Tibial artery (tissue), 4 donors: Measurements from ENCODE around the gene GKAP1.

Source experiments
- DNase-seq, 2 donors: peaks; one replicate each; pipeline ENCODE4 v3.0.0-alpha.2; 2019
- H3K27ac ChIP-seq, 2 donors: fragments of 200-600 bp; sonication (generic) in 1 of 2; 1 replicate in 1 of 2; 2 replicates in 1 of 2; pipeline ENCODE4 v1.5.1; 2018 to 2019; ENCODE audit warnings: mild to moderate bottlenecking in 1 of 2
- H3K27me3 ChIP-seq, 2 donors: fragments of 200-600 bp; sonication (generic) in 1 of 2; one replicate each; pipeline versions ENCODE4 v1.5.1 to v1.6.0; 2016 to 2019
- H3K36me3 ChIP-seq, 3 donors: fragments of 200-600 bp; sonication (generic) in 2 of 3; one replicate each; pipeline ENCODE4 v1.5.1; 2016 to 2019; ENCODE audit warnings: mild to moderate bottlenecking in 2 of 3
- H3K4me1 ChIP-seq, 4 donors: fragments of 200-600 bp; sonication (generic) in 2 of 4; 1 replicate in 3 of 4; 2 replicates in 1 of 4; pipeline ENCODE4 v1.5.1; 2016 to 2019
- H3K4me3 ChIP-seq, 2 donors: fragments of 200-600 bp; sonication (generic) in 1 of 2; 1 replicate in 1 of 2; 2 replicates in 1 of 2; pipeline ENCODE4 v1.5.1; 2018 to 2019; ENCODE audit warnings: mild to moderate bottlenecking in 2 of 2
- H3K9me3 ChIP-seq, 3 donors: fragments of 200-600 bp; sonication (generic) in 1 of 3; one replicate each; pipeline ENCODE4 v1.5.1; 2016 to 2019
- intact Hi-C: fragments of 100-400 bp; cut with DNase I; formaldehyde crosslinking; loops from one replicate; pipeline ENCODE4 v1.15.0; 2023; ENCODE audit warnings: low total_unique reads
- TF ChIP-seq, protein P1 (sequence below), 2 experiments: fragments of 200-600 bp in 1 of 2; fragments of 450-650 bp in 1 of 2; IDR thresholded peaks; one replicate each; pipeline ENCODE4 v1.5.1; 2017 to 2019; ENCODE audit warnings: antibody characterized with exemption in 2 of 2, mild to moderate bottlenecking in 1 of 2, moderate library complexity in 1 of 2

GKAP1 gene

DNA sequence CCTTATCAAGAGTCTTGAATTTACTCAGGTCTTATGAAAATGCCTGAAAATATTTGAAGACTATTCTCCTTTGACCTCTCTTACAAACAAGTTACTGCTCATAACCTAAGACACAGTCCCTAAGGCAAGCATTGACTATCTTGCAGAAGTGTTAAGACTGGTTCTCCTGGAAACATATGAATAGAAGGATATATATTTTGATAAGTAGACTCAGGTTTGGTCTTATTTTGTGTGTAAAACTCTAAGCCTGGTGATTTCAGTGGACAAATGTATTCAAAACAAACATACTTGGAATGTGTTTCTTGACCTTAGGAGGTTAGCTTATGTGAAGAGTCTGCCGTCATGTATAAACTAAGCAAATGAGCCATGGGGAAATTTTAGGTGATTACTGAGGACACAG lies 102.3 kb downstream of the GKAP1 start:
- intact Hi-C loops, result no loop called here
- Histone ChIP-seq H3K9me3 (no peaks in the 10 kb centered on the region), H3K36me3 (no peaks in the 10 kb centered on the region), H3K4me3 (no peak overlapping the region), H3K4me1 (no peaks in the 10 kb centered on the region), H3K27me3 (no peaks in the 10 kb centered on the region), H3K27ac (no peak overlapping the region)
- TF ChIP-seq, protein P1, sequence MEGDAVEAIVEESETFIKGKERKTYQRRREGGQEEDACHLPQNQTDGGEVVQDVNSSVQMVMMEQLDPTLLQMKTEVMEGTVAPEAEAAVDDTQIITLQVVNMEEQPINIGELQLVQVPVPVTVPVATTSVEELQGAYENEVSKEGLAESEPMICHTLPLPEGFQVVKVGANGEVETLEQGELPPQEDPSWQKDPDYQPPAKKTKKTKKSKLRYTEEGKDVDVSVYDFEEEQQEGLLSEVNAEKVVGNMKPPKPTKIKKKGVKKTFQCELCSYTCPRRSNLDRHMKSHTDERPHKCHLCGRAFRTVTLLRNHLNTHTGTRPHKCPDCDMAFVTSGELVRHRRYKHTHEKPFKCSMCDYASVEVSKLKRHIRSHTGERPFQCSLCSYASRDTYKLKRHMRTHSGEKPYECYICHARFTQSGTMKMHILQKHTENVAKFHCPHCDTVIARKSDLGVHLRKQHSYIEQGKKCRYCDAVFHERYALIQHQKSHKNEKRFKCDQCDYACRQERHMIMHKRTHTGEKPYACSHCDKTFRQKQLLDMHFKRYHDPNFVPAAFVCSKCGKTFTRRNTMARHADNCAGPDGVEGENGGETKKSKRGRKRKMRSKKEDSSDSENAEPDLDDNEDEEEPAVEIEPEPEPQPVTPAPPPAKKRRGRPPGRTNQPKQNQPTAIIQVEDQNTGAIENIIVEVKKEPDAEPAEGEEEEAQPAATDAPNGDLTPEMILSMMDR (IDR thresholded peaks at IDR 0.05), result no peak
- no peak for DNase-seq

GRCh38 chr9:83714329-83714728 lies 103.2 kb downstream of the GKAP1 start:
- H3K27me3 ChIP-seq, result no peaks in the 10 kb centered on the region
- H3K27ac ChIP-seq, result no peak overlapping the region
- TF ChIP-seq, protein P1 (IDR thresholded peaks at IDR 0.05), result peak; percentile 21 to 29
- no peak for DNase-seq
- no peaks in the 10 kb centered on the region for H3K36me3 ChIP-seq
- no peaks in the 10 kb centered on the region for H3K9me3 ChIP-seq
- H3K4me3 ChIP-seq, result no peak overlapping the region
- intact Hi-C loops, result no loop called here
- H3K4me1 ChIP-seq, result no peaks in the 10 kb centered on the region

DNA sequence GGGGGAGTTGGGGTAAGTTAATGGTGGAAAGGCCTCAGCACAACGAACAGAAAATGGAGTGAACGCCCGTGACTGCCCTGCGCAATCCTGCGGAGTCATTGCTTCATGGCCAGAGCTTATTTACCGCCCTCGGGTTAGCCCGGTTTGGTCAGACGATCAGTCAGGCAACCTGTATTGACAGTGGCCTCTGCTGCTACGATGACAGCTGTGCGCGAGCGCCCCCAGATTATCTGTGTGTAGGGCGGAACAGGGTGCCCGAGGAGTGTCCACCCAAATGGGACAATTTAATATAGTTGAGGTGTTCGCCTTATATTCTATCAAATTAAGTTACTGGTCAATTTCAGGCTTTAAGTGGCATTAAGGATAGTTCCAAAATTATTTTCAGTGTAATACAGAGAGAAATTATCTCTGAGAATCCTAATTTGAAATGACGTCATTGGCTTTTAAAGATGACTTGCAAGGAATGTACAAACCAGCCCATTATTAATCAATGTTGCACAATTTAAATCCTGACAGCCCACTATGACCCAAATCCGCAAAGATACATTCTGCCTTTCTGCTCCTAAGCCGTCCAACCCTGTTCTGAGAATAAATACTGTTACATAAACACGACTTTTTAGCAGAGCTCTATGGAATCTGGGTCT lies 108.9 kb downstream of the GKAP1 start:
- peaks cover 0 to 23% (median 15%) of the 10 kb centered on the region in 4 donors for H3K4me1 ChIP-seq
- H3K36me3 ChIP-seq, result peaks cover 0 to 4% (median 0%) of the 10 kb centered on the region in 3 donors
- DNase-seq, result peak; percentile 88 to 89
- no peaks in the 10 kb centered on the region for H3K9me3 ChIP-seq
- H3K27me3 ChIP-seq, result no peaks in the 10 kb centered on the region
- TF ChIP-seq, protein P1 (IDR thresholded peaks at IDR 0.05), result no peak
- H3K27ac ChIP-seq, result peak overlapping the region; percentile 98 to 99
- peak overlapping the region; percentile 84 to 91 for H3K4me3 ChIP-seq
- intact Hi-C loops, result no loop called here

DNA sequence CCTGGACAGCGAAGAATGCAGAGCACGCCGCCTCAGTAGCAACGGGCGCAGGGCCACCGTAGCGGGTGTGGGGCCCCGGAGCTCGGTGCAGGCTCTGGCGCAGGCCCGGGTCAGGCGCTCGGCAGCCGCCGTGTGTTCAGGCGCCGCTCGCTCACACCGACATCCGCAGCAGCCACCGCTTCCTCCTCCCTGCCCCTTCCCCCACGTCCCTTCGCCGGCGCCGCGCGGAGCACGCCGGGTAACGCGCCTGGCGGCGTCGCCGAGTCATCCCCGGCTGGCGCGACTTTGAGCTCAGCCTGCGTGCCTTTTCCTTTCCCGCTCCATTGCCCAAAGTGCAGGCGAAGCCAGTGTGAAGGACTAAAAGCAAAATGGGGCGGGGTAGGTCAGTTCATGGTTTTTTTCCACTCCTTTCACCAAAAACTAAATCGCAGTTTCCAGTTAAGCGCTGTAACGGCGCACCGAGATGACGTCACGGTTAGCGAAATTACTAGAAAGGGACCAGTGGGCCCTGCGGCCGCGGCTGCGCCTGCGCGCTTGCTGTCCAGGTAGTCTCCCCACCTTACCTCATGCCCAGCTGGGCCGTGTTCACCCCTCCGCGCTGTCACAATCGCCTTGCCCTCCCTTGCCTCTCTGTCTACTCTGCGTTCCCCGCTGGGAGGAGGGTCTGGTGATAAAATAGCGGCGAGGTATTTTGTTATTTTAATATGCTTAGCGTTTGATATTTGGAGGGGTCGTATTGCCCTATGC lies 109.6 kb downstream of the GKAP1 start, which contains the start of gene UBQLN1:
Gene UBQLN1, minus strand, starts transcription at position 191 of the 747 bp plus-strand sequence. CDS start 279 bp downstream, outside the sequence.
- H3K27ac ChIP-seq, result peak within 1 kb of the TSS; percentile 98 to 99
- no peaks in the 10 kb centered on the region for H3K27me3 ChIP-seq
- peaks cover 0 to 4% (median 0%) of the 10 kb centered on the region in 3 donors for H3K36me3 ChIP-seq
- H3K4me1 ChIP-seq, result peaks cover 0 to 30% (median 18%) of the 10 kb centered on the region in 4 donors
- H3K4me3 ChIP-seq, result peak within 1 kb of the TSS; percentile 84 to 91
- intact Hi-C loops, result no loop called here
- TF ChIP-seq, protein P1 (IDR thresholded peaks at IDR 0.05), result peak in 1 of 2 experiments; percentile 37
- H3K9me3 ChIP-seq, result no peaks in the 10 kb centered on the region
- DNase-seq, result peak; percentile 95 to 96

GRCh38 chr9:83707518-83707767 lies 110.1 kb downstream of the GKAP1 start:
- DNase-seq, result peak; percentile 79 to 89
- Histone ChIP-seq H3K4me3 (peak overlapping the region; percentile 84 to 91), H3K4me1 (peaks cover 0 to 35% (median 21%) of the 10 kb centered on the region in 4 donors), H3K27me3 (no peaks in the 10 kb centered on the region), H3K36me3 (peaks cover 0 to 4% (median 0%) of the 10 kb centered on the region in 3 donors), H3K9me3 (no peaks in the 10 kb centered on the region), H3K27ac (peak overlapping the region; percentile 98 to 99)
- TF ChIP-seq, protein P1 (IDR thresholded peaks at IDR 0.05), result no peak
- intact Hi-C loops, result no loop called here
